Activated CD4-positive, alpha-beta T cell treated with anti-CD3 and anti-CD28 coated beads, Interleukin-2, amount 50 U/mL, for 16 hours (primary cell): ENCODE results near the gene SERPINH1.
"Not testable (repeated sequence)": the region's sequence is repeated elsewhere in the genome, so short reads cannot be mapped to it uniquely, and the experiment has no call there.

ENCODE experiments used
- DNase-seq: peaks from one replicate; pipeline ENCODE4 v3.0.0-alpha.2; 2020

SERPINH1 gene

GRCh38 chr11:75578977-75579376, 16.9 kb downstream of the SERPINH1 start:
- DNase-seq: no peak

GRCh38 chr11:75579841-75580240, 17.8 kb downstream of the SERPINH1 start:
- DNase-seq: no peak

GRCh38 chr11:75582506-75582894, 20.4 kb downstream of the SERPINH1 start:
- peak; percentile 13 for DNase-seq

GRCh38 chr11:75582895-75583717, 21.1 kb downstream of the SERPINH1 start:
- peak; percentile 44 for DNase-seq

GRCh38 chr11:75583718-75584658, 21.9 kb downstream of the SERPINH1 start:
- DNase-seq: no peak

- DNase-seq: not testable (repeated sequence)
Measured at GRCh38 chr11:75584659-75585292, 22.7 kb downstream of the SERPINH1 start.

- no peak for DNase-seq
Measured at GRCh38 chr11:75585293-75585670, 23.2 kb downstream of the SERPINH1 start.

GRCh38 chr11:75586395-75586794, 24.3 kb downstream of the SERPINH1 start:
- DNase-seq: no peak

GRCh38 chr11:75588051-75588481, 26.0 kb downstream of the SERPINH1 start:
- DNase-seq: no peak

- DNase-seq: no peak
Measured at GRCh38 chr11:75589051-75589450, 27.0 kb downstream of the SERPINH1 start.

- no peak for DNase-seq
Measured at GRCh38 chr11:75589933-75590332, 27.9 kb downstream of the SERPINH1 start.

- no peak for DNase-seq
Measured at GRCh38 chr11:75591371-75591770, 29.3 kb downstream of the SERPINH1 start.

- no peak for DNase-seq
Measured at GRCh38 chr11:75591966-75592365, 29.9 kb downstream of the SERPINH1 start.

- no peak for DNase-seq
Measured at GRCh38 chr11:75592715-75593114, 30.7 kb downstream of the SERPINH1 start.

GRCh38 chr11:75593286-75593915, 31.3 kb downstream of the SERPINH1 start:
- DNase-seq: no peak

GRCh38 chr11:75594211-75594610, 32.2 kb downstream of the SERPINH1 start:
- DNase-seq: no peak

GRCh38 chr11:75595429-75595828, 33.4 kb downstream of the SERPINH1 start:
- DNase-seq: no peak

GRCh38 chr11:75596914-75597313, 34.9 kb downstream of the SERPINH1 start:
- no peak for DNase-seq

- DNase-seq: peak; percentile 35
Measured at GRCh38 chr11:75597636-75598035, 35.6 kb downstream of the SERPINH1 start.

- no peak for DNase-seq
Measured at GRCh38 chr11:75598264-75598663, 36.2 kb downstream of the SERPINH1 start.

GRCh38 chr11:75598900-75599299, 36.8 kb downstream of the SERPINH1 start:
- no peak for DNase-seq

GRCh38 chr11:75600356-75600755, 38.3 kb downstream of the SERPINH1 start:
- no peak for DNase-seq

- no peak for DNase-seq
Measured at GRCh38 chr11:75601494-75601893, 39.4 kb downstream of the SERPINH1 start.
